Fibroblast of mammary gland (primary cell): ENCODE data around the gene TPK1.

Experiments used
- DNase-seq: peaks from one replicate; pipeline ENCODE4 v3.0.0-alpha.2; 2010; ENCODE audit warnings: low read depth
- H3K4me3 ChIP-seq: 2 replicates; pipeline ENCODE4 v1.5.1; 2011; ENCODE audit warnings: low read depth, mild to moderate bottlenecking, low read length, moderate library complexity; ENCODE audit not compliant: control insufficient read depth
- CTCF ChIP-seq: conservative IDR thresholded peaks from 2 replicates; pipeline ENCODE4 v1.5.1; 2011; ENCODE audit warnings: low read depth, low read length, inconsistent platforms; ENCODE audit not compliant: control insufficient read depth, insufficient read depth

Gene TPK1

GRCh38 chr7:144672869-144673268, 163.0 kb downstream of the TPK1 start:
- no peak overlapping the region for H3K4me3 ChIP-seq
- no peak for TF ChIP-seq CTCF
- no peak for DNase-seq

- DNase-seq, result no peak
- no peak overlapping the region for H3K4me3 ChIP-seq
- no peak for TF ChIP-seq CTCF
These were observed 164.4 kb downstream of the TPK1 start for GRCh38 chr7:144671429-144671828.

GRCh38 chr7:144670218-144670617, 165.6 kb downstream of the TPK1 start:
- DNase-seq, result peak; percentile 76
- TF ChIP-seq CTCF, result peak; percentile 26
- no peak overlapping the region for H3K4me3 ChIP-seq

GRCh38 chr7:144668503-144668902, 167.3 kb downstream of the TPK1 start:
- TF ChIP-seq CTCF, result no peak
- no peak for DNase-seq
- no peak overlapping the region for H3K4me3 ChIP-seq

- H3K4me3 ChIP-seq, result no peak overlapping the region
- TF ChIP-seq CTCF, result no peak
- no peak for DNase-seq
These were observed 170.0 kb downstream of the TPK1 start for GRCh38 chr7:144665689-144666381.

GRCh38 chr7:144659211-144659610, 176.6 kb downstream of the TPK1 start:
- no peak for DNase-seq
- H3K4me3 ChIP-seq, result no peak overlapping the region
- no peak for TF ChIP-seq CTCF
